ENCODE data around the gene IL12RB2.
"Not testable (repeated sequence)": the region's sequence is repeated elsewhere in the genome, so short reads cannot be mapped to it uniquely, and the experiment has no call there.

The IL12RB2 gene

GRCh38 chr1:67436511-67437055 is 128.9 kb downstream of the IL12RB2 start:
- DNase-seq: no peak

GRCh38 chr1:67437961-67438360 is 130.3 kb downstream of the IL12RB2 start:
- no peak for DNase-seq

DNA sequence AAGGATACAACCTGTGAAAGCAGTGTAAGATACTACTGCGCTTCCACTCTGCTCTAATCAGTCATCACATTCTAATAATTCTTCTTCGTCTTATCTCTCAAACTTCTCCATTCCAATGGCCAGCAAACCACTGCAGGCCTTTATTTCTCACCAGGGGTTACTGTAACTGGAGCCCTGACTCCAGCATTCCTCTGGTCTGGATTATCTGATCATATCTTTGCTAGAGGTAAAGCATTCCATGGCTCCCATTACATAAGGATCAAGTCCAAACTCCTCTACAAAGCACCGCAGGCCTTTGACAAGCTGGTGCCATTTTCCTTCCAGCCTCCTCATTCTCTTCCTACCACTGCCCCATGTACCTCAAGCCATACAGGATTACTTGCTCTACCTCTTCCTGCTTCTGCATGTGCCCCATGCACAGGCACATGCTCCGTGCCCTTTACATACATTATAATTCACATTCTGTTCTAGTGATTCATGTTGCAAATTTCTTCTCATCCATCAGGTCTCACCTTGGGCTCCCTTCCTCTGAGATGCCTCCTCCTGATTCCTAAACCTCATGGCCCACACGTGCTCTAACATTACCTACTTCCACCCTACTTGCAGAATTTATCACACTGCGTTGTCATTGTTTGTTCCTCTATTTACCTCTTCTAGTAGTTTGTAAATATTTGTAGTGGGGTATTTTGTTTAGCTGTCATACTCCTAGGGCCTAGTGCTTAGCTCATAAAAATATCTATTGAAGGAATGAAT is 131.8 kb downstream of the IL12RB2 start:
- DNase-seq: no peak

DNA sequence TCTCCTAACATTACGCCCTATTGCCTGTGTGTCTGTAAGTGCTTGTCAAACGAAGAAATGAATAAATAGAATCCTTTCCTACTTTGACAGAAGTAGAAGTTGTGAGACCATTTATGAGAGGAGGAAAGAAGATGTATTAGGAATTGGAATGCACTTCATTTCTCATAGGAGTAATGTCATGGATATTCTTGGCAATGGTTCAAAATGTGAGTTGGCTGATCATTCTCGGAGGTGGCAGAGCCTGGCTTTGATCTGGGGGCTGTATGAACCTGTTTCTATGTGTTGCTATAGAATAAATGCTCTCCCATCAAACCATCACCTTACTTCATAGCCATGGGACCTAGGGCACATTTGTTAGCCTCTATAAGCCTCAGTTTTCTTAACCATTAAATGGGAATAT is 132.7 kb downstream of the IL12RB2 start:
- DNase-seq: no peak

DNA sequence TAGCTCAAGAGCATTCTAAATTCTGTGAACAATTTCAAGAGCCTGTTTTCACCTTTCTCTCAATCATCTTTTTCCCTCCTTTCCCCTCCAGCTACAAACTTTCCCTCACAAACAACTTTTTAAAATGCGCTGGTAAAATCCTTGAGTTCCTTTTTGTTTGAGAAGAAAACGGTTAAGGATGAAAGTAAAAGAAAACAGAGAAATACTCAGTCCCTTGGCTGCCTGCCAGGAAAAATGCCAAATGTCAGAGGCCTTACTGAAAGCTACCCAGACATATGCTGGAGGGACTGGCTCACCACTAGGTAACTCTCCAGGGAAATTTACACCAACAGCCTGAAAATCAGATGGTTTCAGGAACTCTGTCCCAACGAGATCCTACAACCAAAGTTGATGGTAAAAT is 133.5 kb downstream of the IL12RB2 start:
- DNase-seq: peak; percentile 67

GRCh38 chr1:67441739-67442281 is 134.1 kb downstream of the IL12RB2 start:
- DNase-seq: no peak

GRCh38 chr1:67446014-67446413 is 138.3 kb downstream of the IL12RB2 start:
- not testable (repeated sequence) for DNase-seq

All from activated naive CD4-positive, alpha-beta T cell treated with anti-CD3 and anti-CD28 coated beads, Interleukin-2, amount 50 U/mL, for 16 hours (primary cell).